Medulla oblongata (tissue), 1 donor: Measurements from ENCODE around the gene ZSCAN22.

ENCODE experiments used
- DNase-seq: peaks from one replicate; pipeline ENCODE4 v3.0.0-alpha.2; 2015; ENCODE audit errors: extremely low spot score

The ZSCAN22 gene

DNA sequence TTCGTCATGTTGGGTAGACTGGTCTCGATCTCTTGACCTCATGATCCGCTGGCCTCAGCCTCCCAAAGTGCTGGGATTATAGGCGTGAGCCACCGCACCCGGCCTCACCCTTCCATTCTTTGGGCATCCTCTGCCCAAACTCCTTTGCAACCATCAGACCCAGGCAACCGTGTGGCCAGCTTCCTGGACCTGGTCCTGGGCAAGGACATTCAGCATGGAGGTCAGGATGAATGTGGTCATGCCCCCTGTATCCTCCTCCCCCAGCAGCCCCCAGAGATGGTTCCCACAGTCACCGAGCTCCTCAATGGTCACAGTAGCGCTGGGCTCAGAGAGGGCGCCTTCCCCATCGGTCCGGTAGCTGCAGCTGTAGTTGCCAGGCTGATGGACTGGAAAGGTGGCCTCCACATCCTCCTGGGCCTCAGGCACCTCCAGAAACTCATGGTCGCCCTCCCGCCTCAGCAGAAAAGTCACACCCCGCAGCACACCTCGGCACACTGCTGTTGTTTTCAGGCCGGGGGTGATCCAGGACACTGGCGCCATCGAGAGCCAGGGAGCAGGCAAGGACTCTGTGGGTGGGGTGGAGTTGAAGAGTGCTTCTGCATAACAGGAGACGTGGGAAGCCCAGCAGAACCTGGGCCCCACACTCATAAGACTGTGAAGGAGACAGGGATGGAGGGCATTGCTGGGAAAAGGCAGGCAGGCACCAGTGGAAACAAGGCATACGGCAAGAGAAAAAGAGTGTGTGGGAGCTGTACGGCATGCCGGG, 25.4 kb downstream of the ZSCAN22 start:
- DNase-seq: no peak

DNA sequence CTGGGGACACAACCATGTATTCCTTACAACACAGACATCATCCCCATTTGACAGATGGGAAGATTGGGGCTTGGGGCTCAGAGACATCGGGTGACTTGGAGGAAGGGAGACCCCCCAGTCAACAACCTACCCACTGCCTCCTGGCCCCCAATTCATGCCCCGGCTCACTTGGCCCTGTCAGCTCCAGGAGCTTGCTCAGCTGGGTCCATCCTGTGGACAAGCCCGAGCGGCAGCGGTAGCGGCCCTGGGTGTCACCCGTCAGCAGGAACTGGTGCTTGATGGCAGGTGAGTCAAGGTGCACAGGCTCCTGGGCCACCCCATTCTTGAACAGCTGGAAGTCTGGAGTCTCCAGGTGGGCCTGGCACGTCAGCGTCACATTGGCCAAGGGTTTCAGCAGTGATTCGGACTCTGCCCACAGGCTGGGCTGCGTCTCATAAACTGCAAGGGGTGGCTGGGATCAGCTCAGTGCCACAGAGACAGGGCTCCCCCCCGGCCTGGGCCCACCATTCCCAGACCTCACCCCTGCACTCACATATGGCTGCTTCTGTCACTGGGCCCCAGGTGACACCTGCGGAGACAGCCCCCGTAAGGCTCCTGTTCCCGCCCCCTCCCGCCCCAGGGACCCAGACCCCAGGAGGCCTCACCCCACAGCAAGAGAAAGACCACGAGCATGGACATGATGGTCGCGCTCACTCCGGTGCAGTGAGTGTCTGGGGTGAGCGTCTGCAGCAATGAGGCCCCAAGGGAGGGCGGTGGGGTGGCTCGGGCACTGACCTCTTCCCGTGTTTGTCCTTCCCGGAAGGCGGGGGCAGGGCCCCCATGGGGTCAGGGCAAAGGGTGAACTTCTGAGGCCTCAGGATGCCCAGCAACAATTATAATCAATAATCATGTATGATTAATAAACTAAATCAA, 26.2 kb downstream of the ZSCAN22 start, which contains the start of gene A1BG:
A1BG (minus strand) TSS at position 733 of the 912 bp plus-strand sequence; CDS start at position 678, 55 bp downstream.
- no peak for DNase-seq

DNA sequence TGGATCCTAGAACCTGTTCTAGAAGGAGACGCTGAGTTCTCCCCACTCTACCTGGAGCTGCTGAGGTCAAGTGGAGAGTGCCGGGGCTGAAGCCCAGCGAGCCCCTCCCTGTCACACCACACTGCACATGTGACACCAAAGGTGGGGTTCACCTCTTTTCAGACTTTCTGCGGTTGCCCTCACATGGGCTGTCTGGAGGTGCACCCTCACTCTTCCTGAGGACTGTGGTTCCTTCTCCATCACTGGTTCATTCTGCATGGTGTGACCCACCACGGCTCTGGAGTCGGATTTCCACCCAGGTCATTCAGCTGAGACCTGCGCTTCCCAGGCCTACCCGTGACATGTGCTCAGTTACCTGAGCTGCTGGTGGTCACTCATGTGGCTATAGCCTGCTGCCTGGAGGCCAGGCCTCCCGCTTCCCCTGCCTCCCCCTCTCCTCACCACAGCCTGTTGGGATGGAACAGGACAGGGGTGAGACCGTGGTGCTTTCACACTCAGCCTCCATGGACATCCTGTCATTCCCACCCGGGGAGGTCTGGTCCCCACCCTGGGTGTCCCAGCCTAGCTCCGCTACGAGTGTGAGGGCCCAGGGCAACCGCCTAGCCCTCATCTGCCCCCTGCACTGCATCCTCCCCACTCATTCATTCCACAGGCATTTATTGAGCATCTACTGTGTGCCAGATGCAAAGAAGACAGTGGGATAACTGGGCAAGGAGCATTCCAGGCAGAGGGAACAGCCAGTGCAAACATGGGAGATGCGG, 27.1 kb downstream of the ZSCAN22 start:
- DNase-seq: no peak

GRCh38 chr19:58354478-58355030, 27.8 kb downstream of the ZSCAN22 start:
- no peak for DNase-seq

DNA sequence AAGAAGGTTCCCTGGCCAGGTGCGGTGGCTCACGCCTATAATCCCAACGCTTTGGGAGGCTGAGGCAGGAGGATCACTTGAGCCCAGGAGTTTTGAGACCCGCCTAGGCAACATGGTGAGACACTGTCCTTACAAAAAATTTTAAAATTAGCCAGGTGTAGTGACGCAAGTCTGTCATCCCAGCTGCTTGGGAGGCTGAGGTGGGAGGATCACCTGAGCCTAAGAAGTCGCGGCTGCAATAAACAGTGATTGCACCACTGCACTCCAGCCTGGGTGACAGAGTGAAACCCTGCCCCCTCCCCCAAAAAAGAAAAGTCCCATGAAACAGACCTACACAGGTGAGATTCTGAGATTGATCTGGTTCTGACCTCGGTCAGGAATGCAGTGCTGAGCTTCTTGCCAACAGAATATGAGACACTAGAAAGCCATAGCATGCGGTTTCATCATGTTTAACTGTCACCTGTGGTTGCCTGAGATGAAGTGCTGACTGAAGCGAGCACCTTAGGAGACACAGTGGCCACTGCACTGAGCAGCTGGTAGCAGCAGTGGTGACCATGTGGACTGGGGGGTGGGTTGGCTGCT, 28.5 kb downstream of the ZSCAN22 start:
- DNase-seq: no peak

- DNase-seq: no peak
Measured at GRCh38 chr19:58355908-58356765, 29.3 kb downstream of the ZSCAN22 start.

DNA sequence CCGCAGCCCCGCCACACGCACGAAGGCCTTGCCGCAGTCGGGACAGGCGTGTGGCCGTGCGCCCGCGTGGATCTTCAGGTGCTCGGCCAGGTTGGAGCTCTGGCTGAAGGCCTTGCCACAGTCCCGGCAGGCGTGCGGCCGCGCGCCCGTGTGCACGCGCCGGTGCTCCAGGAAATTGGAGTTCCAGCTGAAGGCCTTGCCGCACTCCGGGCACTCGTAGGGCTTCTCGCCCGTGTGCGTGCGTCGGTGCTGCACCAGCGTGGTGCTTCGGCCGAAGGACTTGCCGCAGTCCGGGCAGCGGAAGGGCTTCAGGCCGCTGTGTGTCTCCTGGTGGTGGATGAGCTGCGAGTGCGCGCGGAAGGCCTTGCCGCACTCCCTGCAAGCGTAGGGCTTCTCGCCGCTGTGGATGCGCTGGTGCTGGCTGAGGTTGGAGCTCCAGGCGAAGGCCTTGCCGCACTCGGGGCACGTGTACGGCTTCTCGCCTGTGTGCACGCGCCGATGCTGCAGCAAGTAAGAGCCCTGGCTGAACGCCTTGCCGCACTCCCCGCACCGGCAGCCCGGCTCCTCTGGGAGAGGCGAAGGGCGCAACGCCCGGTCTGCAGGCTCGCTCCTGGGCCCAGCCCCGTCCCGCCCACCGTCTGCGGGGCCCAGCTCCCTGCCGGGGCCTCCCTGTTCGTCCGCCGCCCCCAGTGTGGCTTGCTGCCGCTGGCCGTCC, 30.1 kb downstream of the ZSCAN22 start:
- no peak for DNase-seq

GRCh38 chr19:58357481-58358145, 30.8 kb downstream of the ZSCAN22 start:
- no peak for DNase-seq

- DNase-seq: no peak
Measured at GRCh38 chr19:58361900-58362271, 35.1 kb downstream of the ZSCAN22 start.

DNA sequence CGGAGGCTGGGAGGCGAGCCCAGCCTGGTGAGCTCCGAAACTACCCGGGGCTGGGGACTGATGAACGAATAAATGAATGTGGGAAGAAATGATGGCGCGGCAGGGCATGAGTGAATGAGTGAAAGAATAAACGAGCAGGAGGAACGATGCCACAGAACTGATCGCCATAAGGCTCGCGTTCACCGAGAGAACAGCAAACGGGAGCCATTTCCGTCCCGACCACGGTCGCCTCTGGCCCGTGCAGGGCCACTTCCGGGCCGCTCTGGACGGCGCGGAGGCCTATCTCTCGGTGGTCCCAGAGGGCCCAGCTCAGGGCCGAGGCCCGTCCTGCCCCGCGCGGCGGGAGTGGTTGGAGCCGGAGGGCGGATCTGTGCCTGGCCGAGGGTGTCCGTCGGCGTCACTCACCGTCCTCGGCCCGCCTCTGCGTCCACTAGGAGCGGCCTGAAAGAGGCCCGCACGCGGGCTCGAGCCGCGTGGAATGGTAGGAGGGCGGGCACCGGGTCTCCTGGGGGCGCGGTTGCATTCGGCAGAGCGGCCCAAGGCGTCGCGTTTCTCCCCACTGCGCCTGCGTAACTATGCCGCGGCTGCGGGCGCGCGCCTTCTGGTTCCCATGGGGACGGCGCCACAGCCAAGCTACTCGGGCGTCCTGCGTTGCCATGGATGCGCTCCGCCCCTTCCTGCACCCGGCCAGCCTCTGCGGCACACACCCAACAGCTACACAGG, 35.6 kb downstream of the ZSCAN22 start, which contains the start of gene ZNF497:
ZNF497 (minus strand) TSS at position 480 of the 723 bp plus-strand sequence. CDS start 5,116 bp downstream, outside the sequence.
- DNase-seq: peak; percentile 97

GRCh38 chr19:58364146-58364545, 37.4 kb downstream of the ZSCAN22 start:
- no peak for DNase-seq

GRCh38 chr19:58366585-58367430, 40.0 kb downstream of the ZSCAN22 start:
- no peak for DNase-seq

- DNase-seq: no peak
Measured at GRCh38 chr19:58367698-58368454, 41.1 kb downstream of the ZSCAN22 start.

GRCh38 chr19:58368561-58369360, 42.0 kb downstream of the ZSCAN22 start:
- no peak for DNase-seq

DNA sequence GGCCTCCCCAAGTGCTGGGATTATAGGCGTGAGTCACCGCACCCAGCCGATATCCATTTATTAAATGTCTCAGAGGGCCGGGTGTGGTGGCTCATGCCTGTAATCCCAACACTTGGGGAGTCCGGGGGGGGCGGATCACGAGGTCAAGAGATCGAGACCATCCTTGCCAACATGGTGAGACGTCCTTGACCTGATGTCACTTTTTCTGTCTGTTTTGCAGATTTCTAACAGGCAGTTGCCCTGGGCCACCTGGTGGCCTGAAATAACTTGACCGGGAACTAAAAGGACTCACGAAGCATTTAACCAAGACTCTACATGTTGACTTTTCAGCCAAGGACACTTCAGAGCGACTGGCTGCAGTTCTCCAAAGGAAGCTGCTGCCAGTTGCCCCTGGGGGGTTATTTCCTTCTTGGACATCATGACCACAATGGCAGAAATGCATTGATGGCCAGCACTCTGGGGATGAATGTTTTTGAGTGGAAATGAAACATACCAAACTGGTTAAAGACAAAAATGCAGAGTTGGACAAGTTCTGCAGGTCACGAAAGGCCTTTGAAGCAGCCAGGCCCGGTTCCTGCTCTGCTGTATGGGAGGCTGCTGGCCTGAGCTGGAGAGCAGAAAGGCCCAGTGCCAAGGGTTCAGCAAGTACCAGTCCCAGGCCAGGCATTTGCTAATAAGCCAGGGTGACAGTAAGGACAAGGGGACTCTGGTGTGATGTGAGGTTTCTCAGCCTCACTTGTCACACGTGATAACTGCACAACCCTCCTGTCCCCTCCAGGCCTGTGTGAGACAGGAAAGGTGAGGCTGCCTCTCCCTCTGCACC, 45.7 kb downstream of the ZSCAN22 start:
- peak; percentile 50 for DNase-seq
